H4 (cell line): ENCODE data around the gene ELOVL5. TPM values are rescaled to one million over a fixed set of nuclear protein-coding genes. Genes with fewer than 3 reads are reported as not detected.

ENCODE experiments used
- DNase-seq: peaks from one replicate; pipeline ENCODE4 v3.0.0-alpha.2; 2015; ENCODE audit warnings: low spot score
- total RNA-seq: library from RNA; depleted of rRNA; stranded (reverse); fragments of >200 nt; shearing (Covaris generic); gene quantifications from 2 replicates; pipeline ENCODE4 v1.2.3, GENCODE V29; 2014

The ELOVL5 gene
- total RNA-seq, 1 experiment from 2014 or later, result 131 TPM

- no peak for DNase-seq
Observed at GRCh38 chr6:53273370-53273769, 75.4 kb downstream of the ELOVL5 start.

GRCh38 chr6:53269827-53270226, 78.9 kb downstream of the ELOVL5 start:
- DNase-seq, result no peak

- no peak for DNase-seq
Observed at GRCh38 chr6:53268858-53269608, 79.7 kb downstream of the ELOVL5 start.

- no peak for DNase-seq
Observed at GRCh38 chr6:53266553-53267090, 82.1 kb downstream of the ELOVL5 start.

- no peak for DNase-seq
Observed at GRCh38 chr6:53264915-53265607, 83.7 kb downstream of the ELOVL5 start.

GRCh38 chr6:53264337-53264736, 84.4 kb downstream of the ELOVL5 start:
- DNase-seq, result no peak

GRCh38 chr6:53263917-53264316, 84.8 kb downstream of the ELOVL5 start:
- no peak for DNase-seq

- no peak for DNase-seq
Observed at GRCh38 chr6:53259860-53260580, 88.7 kb downstream of the ELOVL5 start.

- no peak for DNase-seq
Observed at GRCh38 chr6:53258774-53259155, 90.0 kb downstream of the ELOVL5 start.

GRCh38 chr6:53258076-53258773, 90.5 kb downstream of the ELOVL5 start:
- DNase-seq, result no peak

GRCh38 chr6:53257533-53257932, 91.2 kb downstream of the ELOVL5 start:
- DNase-seq, result no peak

GRCh38 chr6:53257001-53257400, 91.7 kb downstream of the ELOVL5 start:
- DNase-seq, result no peak

- DNase-seq, result no peak
Observed at GRCh38 chr6:53252177-53252692, 96.5 kb downstream of the ELOVL5 start.

- no peak for DNase-seq
Observed at GRCh38 chr6:53251033-53251672, 97.6 kb downstream of the ELOVL5 start.

GRCh38 chr6:53250176-53251032, 98.3 kb downstream of the ELOVL5 start:
- no peak for DNase-seq

- DNase-seq, result no peak
Observed at GRCh38 chr6:53246924-53247323, 101.8 kb downstream of the ELOVL5 start.

- DNase-seq, result no peak
Observed at GRCh38 chr6:53244958-53245357, 103.8 kb downstream of the ELOVL5 start.

GRCh38 chr6:53244399-53244931, 104.3 kb downstream of the ELOVL5 start:
- no peak for DNase-seq

GRCh38 chr6:53241938-53242337, 106.8 kb downstream of the ELOVL5 start:
- no peak for DNase-seq

GRCh38 chr6:53240761-53241160, 108.0 kb downstream of the ELOVL5 start:
- no peak for DNase-seq
